PFSK-1 (cell line): Measurements from ENCODE around the gene KIF1C.

Source experiments
- FOXP2 ChIP-seq: optimal IDR thresholded peaks from 2 replicates; pipeline ENCODE3; 2011; ENCODE audit warnings: borderline replicate concordance, control low read depth, inconsistent platforms; ENCODE audit not compliant: insufficient read depth; ENCODE audit errors: extremely low read length, extremely low read depth
- POLR2AphosphoS5 ChIP-seq: IDR thresholded peaks from 2 replicates; pipeline ENCODE4 v1.6.1; 2012; ENCODE audit warnings: low read depth, mild to moderate bottlenecking, control low read depth, low read length, moderate library complexity
- SIN3A ChIP-seq: IDR thresholded peaks from 2 replicates; pipeline ENCODE4 v1.6.1; 2012; ENCODE audit warnings: mild to moderate bottlenecking, low read length, moderate library complexity, borderline replicate concordance; ENCODE audit not compliant: insufficient read depth
- TAF1 ChIP-seq: IDR thresholded peaks from 2 replicates; pipeline ENCODE4 v1.6.1; 2012; ENCODE audit warnings: low read length, control low read depth, borderline replicate concordance; ENCODE audit not compliant: insufficient read depth
- TF ChIP-seq, protein P1 (sequence below), 2 experiments: IDR thresholded peaks; 2 replicates each; pipeline versions ENCODE4 v1.6.1 to v1.8.0; 2011 to 2012; ENCODE audit warnings: low read depth in 2 of 2, low read length in 2 of 2, control low read depth in 1 of 2, inconsistent platforms in 1 of 2, mild to moderate bottlenecking in 1 of 2, moderate library complexity in 1 of 2; ENCODE audit not compliant: insufficient read depth in 1 of 2

Gene KIF1C

DNA sequence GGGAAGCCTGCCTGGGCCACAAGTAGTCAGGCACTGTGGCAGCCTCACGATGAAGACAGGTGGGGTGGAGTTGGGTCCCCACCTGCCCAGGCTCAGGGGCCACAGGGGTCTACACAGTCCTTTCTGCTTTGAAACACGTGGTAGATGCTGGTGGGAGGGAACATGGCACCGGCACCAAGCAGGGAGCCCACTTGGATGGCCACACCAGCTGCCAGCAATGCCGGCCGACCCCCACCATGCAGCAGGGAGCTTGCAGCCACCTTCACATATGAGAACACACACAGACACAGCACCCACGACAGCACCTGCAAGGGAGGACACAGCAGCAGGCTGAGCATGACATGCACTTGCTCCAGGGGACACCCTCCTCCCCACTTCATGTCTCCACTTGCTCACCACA lies 35.1 kb downstream of the KIF1C start:
- TF ChIP-seq SIN3A = no peak
- TF ChIP-seq, protein P1, sequence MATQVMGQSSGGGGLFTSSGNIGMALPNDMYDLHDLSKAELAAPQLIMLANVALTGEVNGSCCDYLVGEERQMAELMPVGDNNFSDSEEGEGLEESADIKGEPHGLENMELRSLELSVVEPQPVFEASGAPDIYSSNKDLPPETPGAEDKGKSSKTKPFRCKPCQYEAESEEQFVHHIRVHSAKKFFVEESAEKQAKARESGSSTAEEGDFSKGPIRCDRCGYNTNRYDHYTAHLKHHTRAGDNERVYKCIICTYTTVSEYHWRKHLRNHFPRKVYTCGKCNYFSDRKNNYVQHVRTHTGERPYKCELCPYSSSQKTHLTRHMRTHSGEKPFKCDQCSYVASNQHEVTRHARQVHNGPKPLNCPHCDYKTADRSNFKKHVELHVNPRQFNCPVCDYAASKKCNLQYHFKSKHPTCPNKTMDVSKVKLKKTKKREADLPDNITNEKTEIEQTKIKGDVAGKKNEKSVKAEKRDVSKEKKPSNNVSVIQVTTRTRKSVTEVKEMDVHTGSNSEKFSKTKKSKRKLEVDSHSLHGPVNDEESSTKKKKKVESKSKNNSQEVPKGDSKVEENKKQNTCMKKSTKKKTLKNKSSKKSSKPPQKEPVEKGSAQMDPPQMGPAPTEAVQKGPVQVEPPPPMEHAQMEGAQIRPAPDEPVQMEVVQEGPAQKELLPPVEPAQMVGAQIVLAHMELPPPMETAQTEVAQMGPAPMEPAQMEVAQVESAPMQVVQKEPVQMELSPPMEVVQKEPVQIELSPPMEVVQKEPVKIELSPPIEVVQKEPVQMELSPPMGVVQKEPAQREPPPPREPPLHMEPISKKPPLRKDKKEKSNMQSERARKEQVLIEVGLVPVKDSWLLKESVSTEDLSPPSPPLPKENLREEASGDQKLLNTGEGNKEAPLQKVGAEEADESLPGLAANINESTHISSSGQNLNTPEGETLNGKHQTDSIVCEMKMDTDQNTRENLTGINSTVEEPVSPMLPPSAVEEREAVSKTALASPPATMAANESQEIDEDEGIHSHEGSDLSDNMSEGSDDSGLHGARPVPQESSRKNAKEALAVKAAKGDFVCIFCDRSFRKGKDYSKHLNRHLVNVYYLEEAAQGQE (IDR thresholded peaks at IDR 0.05; ENCODE audit: insufficient read depth in 1 of 2, low read depth in 2 of 2, low read length in 2 of 2) = no peak
- TF ChIP-seq FOXP2 = no peak
- TF ChIP-seq TAF1 = no peak
- no peak for TF ChIP-seq POLR2AphosphoS5

DNA sequence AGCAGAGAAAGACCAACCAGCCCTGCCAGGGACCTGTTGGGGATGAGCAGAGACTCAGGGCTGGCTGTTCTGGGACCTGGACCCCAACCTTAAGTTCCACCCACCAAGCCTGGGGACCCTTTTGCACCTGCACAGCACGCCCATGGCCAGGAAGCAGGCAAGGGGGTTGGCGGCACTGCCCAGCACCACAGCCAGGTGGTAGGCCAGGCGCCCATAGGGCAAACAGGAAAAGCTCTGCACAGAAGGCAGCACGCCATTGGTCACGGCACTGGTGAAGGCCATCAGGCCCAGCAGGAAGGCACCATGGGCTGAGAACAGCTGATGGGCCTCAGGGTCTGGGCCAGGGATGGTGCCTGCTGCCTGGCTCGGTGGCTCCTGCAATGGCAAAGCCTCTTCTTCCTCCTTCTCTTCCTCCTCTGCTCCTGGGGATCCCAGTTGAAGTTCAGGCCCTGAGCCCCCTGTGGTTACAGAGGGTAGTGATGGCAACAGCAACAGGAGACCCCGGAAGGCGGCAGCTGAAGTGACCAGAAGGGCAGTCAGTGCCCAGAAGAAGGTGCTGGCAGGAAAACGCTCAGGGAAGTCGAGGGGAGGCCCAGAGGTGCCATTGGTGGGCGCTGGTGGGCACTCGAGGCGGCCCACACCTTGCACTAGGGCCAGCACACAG lies 35.7 kb downstream of the KIF1C start:
- TF ChIP-seq FOXP2 (no peak), TAF1 (no peak), POLR2AphosphoS5 (no peak), SIN3A (no peak)
- TF ChIP-seq, protein P1 (IDR thresholded peaks at IDR 0.05; ENCODE audit: insufficient read depth in 1 of 2, low read depth in 2 of 2, low read length in 2 of 2) = no peak

DNA sequence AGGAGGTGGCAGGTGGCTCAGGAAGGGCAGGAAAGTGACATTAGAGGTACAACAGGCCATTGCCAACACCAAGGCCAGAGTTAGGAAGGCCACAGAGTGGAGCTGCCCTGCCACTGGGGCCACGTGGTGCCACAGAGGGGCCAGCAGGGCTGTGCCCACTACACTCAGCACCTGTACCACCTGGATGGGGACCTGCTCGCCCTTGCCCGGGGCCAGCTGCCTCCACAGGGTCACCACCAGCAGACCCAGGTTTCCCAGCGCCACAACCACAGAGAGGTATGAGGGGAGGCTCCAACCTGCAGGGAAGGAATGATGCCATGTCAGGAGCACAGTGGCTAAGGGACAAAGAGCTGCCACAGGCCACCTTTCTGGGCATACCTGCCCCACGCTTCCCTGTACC lies 36.3 kb downstream of the KIF1C start:
- TF ChIP-seq SIN3A (no peak), FOXP2 (no peak)

DNA sequence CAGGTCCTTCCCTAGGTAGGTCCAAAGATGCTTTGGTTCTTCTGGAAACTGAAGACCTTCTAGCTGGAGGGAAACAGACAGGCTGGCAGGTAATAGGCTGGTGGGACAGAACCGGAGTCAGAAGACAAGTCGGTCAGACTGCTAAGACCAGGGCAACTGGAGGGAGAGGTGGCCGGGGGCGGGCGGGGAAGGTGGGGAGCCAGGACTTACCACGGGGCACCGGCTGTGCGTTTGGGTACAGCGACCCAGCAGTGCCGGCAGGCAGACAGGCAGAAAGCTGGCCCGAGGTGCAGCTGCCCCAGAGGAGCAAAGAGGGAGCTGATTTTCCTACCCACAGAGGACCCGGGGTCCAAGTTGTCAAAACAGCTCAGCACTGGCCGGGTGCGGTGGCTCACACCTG lies 36.9 kb downstream of the KIF1C start:
- TF ChIP-seq TAF1 (no peak), POLR2AphosphoS5 (no peak), FOXP2 (no peak), SIN3A (no peak)
- TF ChIP-seq, protein P1 (IDR thresholded peaks at IDR 0.05; ENCODE audit: insufficient read depth in 1 of 2, low read depth in 2 of 2, low read length in 2 of 2) = no peak

DNA sequence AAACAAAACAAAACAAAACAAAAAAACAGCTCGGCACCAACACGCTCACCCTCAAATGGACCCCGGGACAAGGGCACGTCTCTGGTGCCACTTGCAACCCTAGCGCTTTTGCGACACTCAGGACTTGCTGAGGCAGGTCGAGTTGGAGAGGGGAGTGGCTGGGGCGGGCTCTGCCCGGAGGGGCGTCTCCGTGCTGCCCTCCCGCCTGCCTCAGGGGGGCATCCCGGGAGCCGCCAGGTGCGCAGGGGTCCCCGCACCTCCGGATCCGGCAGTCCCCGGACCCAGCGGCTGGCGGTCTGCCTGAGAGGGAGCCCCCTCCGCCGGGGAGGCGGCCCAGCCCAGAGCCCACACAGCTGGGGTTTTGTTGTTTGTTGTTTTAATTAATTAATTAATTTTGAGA lies 37.6 kb downstream of the KIF1C start, which contains the start of gene SLC52A1:
SLC52A1 (minus strand) TSS at position 112 of the 400 bp plus-strand sequence. CDS start 820 bp downstream, outside the sequence.
- TF ChIP-seq TAF1 (no peak), SIN3A (no peak), FOXP2 (no peak), POLR2AphosphoS5 (no peak)
- TF ChIP-seq, protein P1 (IDR thresholded peaks at IDR 0.05; ENCODE audit: insufficient read depth in 1 of 2, low read depth in 2 of 2, low read length in 2 of 2) = no peak
